Loucy (cell line): ENCODE data around the gene EFCAB3.
"Not testable (repeated sequence)": the region's sequence is repeated elsewhere in the genome, so short reads cannot be mapped to it uniquely, and the experiment has no call there.

Experiments
- H2AFZ ChIP-seq: fragments of 200-600 bp; sonication (generic); 2 replicates; pipeline ENCODE4 v1.6.0; 2016; ENCODE audit warnings: antibody characterized with exemption, mild to moderate bottlenecking, low read length, moderate library complexity
- H3F3A ChIP-seq: fragments of 200-600 bp; 2 replicates; pipeline ENCODE4 v1.6.0; 2016; ENCODE audit warnings: antibody characterized with exemption, low read depth, mild to moderate bottlenecking
- H3K27me3 ChIP-seq: fragments of 200-600 bp; sonication (generic); 2 replicates; pipeline ENCODE4 v1.6.1; 2014; ENCODE audit warnings: low read length, mild to moderate bottlenecking; ENCODE audit not compliant: insufficient read depth, poor library complexity, severe bottlenecking
- H3K36me3 ChIP-seq: fragments of 200-600 bp; sonication (generic); 2 replicates; pipeline ENCODE4 v1.6.1; 2016; ENCODE audit warnings: low read length; ENCODE audit not compliant: insufficient read depth
- H3K4me1 ChIP-seq: fragments of 200-600 bp; sonication (generic); 2 replicates; pipeline ENCODE4 v1.5.1; 2014; ENCODE audit warnings: low read length, mild to moderate bottlenecking; ENCODE audit not compliant: insufficient read depth, poor library complexity, severe bottlenecking
- H3K4me2 ChIP-seq: fragments of 200-600 bp; sonication (generic); 2 replicates; pipeline ENCODE4 v1.6.0; 2014; ENCODE audit warnings: antibody characterized with exemption, low read length, low read depth, mild to moderate bottlenecking; ENCODE audit not compliant: poor library complexity, severe bottlenecking
- H3K4me3 ChIP-seq: fragments of 200-600 bp; sonication (generic); 2 replicates; pipeline ENCODE4 v1.5.1; 2014; ENCODE audit warnings: low read length, mild to moderate bottlenecking, mixed read lengths; ENCODE audit not compliant: poor library complexity, severe bottlenecking
- H3K79me2 ChIP-seq: fragments of 200-600 bp; sonication (generic); 2 replicates; pipeline ENCODE4 v1.6.1; 2014; ENCODE audit warnings: low read length; ENCODE audit not compliant: insufficient read depth
- H3K9ac ChIP-seq: fragments of 200-600 bp; sonication (generic); 2 replicates; pipeline ENCODE4 v1.6.0; 2014; ENCODE audit warnings: mild to moderate bottlenecking, low read depth, low read length, moderate library complexity; ENCODE audit not compliant: poor library complexity, severe bottlenecking
- H3K9me2 ChIP-seq: fragments of 200-600 bp; sonication (generic); replicated peaks from 2 replicates; pipeline ENCODE4 v1.6.1; 2016; ENCODE audit warnings: low read depth, low read length, mixed read lengths
- H3K9me3 ChIP-seq: fragments of 200-600 bp; sonication (generic); 2 replicates; pipeline ENCODE4 v1.6.1; 2014; ENCODE audit warnings: mild to moderate bottlenecking, antibody characterized with exemption, low read length, low read depth; ENCODE audit not compliant: insufficient read depth
- H4K20me1 ChIP-seq: fragments of 200-600 bp; sonication (generic); 2 replicates; pipeline ENCODE4 v1.6.0; 2014; ENCODE audit warnings: antibody characterized with exemption, low read length, mild to moderate bottlenecking; ENCODE audit not compliant: insufficient read depth, poor library complexity, severe bottlenecking
- EZH2phosphoT487 ChIP-seq: fragments of 200-600 bp; IDR thresholded peaks from 2 replicates; pipeline ENCODE4 v1.6.1; 2018; ENCODE audit warnings: antibody characterized with exemption, mild to moderate bottlenecking, moderate library complexity, borderline replicate concordance
- TF ChIP-seq, protein P1 (sequence below): fragments of 200-600 bp; sonication (generic); conservative IDR thresholded peaks from 2 replicates; pipeline ENCODE4 v1.5.1; 2014; ENCODE audit warnings: mild to moderate bottlenecking, antibody characterized with exemption, low read length

The EFCAB3 gene

DNA sequence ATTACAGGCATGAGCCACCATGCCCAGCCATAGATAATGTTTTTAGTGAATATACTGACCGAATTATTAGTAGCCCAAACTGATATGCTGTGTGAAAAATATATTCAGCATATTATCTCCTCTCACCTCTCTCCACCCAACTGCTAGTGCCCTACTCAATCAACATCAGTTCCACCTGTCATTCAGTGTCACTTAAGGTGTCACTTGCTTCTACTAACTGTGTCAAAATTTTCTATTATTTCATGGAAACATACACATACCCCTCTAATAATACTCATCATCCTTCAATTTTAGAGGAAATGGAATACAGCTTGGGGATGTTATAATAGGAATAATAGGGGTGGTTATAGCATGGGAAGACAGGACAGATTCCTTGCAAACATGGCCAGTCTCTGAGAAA lies 12.6 kb downstream of the EFCAB3 start:
- no peak overlapping the region for H3K4me2 ChIP-seq
- no peaks in the 10 kb centered on the region for H3K9me3 ChIP-seq

DNA sequence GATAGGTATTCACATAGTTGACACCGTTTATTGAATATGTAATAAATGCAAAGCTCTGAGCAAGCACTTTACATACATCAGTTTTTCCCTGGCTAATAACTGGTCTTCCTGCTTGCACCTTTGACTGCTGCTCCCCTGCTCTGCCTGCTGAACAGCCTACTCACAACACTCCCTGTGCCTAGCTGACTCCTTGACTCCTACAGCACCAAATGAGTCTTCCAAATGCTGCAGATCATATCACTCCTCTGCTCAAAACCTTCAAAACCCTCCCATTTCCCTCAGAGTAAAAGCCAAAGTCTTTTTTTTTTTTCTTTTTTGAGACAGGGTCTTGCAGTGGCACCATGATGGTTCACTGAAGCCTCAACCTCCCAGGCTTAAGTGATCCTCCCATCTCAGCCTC lies 18.5 kb downstream of the EFCAB3 start:
- H3K27me3 ChIP-seq = no peaks in the 10 kb centered on the region
- no peaks in the 10 kb centered on the region for H3K79me2 ChIP-seq
- H3K9me3 ChIP-seq = no peaks in the 10 kb centered on the region
- no peaks in the 10 kb centered on the region for H4K20me1 ChIP-seq
- H3K4me2 ChIP-seq = no peak overlapping the region
- H2AFZ ChIP-seq = no peak overlapping the region
- no peak overlapping the region for H3K4me3 ChIP-seq
- TF ChIP-seq, protein P1, sequence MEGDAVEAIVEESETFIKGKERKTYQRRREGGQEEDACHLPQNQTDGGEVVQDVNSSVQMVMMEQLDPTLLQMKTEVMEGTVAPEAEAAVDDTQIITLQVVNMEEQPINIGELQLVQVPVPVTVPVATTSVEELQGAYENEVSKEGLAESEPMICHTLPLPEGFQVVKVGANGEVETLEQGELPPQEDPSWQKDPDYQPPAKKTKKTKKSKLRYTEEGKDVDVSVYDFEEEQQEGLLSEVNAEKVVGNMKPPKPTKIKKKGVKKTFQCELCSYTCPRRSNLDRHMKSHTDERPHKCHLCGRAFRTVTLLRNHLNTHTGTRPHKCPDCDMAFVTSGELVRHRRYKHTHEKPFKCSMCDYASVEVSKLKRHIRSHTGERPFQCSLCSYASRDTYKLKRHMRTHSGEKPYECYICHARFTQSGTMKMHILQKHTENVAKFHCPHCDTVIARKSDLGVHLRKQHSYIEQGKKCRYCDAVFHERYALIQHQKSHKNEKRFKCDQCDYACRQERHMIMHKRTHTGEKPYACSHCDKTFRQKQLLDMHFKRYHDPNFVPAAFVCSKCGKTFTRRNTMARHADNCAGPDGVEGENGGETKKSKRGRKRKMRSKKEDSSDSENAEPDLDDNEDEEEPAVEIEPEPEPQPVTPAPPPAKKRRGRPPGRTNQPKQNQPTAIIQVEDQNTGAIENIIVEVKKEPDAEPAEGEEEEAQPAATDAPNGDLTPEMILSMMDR = no peak
- TF ChIP-seq EZH2phosphoT487 = no peak
- no peaks in the 10 kb centered on the region for H3K36me3 ChIP-seq
- H3K9ac ChIP-seq = no peak overlapping the region
- no peaks in the 10 kb centered on the region for H3F3A ChIP-seq
- no peaks in the 10 kb centered on the region for H3K4me1 ChIP-seq
- H3K9me2 ChIP-seq = no peaks in the 10 kb centered on the region

More for the DNA sequence above, 12.6 kb downstream of the EFCAB3 start:
- no peaks in the 10 kb centered on the region for H3F3A ChIP-seq
- no peak for TF ChIP-seq EZH2phosphoT487
- TF ChIP-seq, protein P1 = no peak
- no peaks in the 10 kb centered on the region for H3K79me2 ChIP-seq
- peaks cover 14% of the 10 kb centered on the region for H3K4me1 ChIP-seq
- no peak overlapping the region for H2AFZ ChIP-seq
- H3K9ac ChIP-seq = no peak overlapping the region
- H3K9me2 ChIP-seq = no peaks in the 10 kb centered on the region
- no peak overlapping the region for H3K4me3 ChIP-seq
- no peaks in the 10 kb centered on the region for H4K20me1 ChIP-seq
- H3K27me3 ChIP-seq = no peaks in the 10 kb centered on the region
- H3K36me3 ChIP-seq = no peaks in the 10 kb centered on the region

DNA sequence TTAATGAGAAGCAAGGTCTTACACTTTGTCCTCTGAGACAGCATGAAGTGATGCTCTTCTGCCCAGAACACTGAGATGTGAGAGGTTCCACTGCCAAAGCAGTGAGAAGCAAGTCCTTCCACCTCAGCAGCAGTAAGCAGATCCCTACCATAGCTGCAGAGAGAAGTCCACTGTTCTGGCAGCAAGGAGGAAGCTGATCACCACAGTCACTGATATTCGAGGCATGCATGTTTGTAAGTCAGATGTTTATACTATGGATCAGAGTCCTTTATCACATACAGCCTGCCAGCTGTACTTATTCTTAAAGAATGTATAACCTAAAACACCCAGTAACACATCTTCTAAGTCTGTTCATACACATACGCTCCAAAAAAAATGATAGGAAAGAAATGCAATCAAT lies 25.1 kb downstream of the EFCAB3 start:
- H3K36me3 ChIP-seq = no peaks in the 10 kb centered on the region
- H3K27me3 ChIP-seq = no peaks in the 10 kb centered on the region
- H3K79me2 ChIP-seq = no peaks in the 10 kb centered on the region
- no peak overlapping the region for H3K4me2 ChIP-seq
- H3K9me3 ChIP-seq = no peaks in the 10 kb centered on the region
- H3K9me2 ChIP-seq = no peaks in the 10 kb centered on the region
- no peaks in the 10 kb centered on the region for H3F3A ChIP-seq
- no peak overlapping the region for H3K4me3 ChIP-seq
- H3K9ac ChIP-seq = no peak overlapping the region
- TF ChIP-seq, protein P1 = no peak
- no peak for TF ChIP-seq EZH2phosphoT487
- H2AFZ ChIP-seq = no peak overlapping the region
- no peaks in the 10 kb centered on the region for H3K4me1 ChIP-seq
- no peaks in the 10 kb centered on the region for H4K20me1 ChIP-seq

DNA sequence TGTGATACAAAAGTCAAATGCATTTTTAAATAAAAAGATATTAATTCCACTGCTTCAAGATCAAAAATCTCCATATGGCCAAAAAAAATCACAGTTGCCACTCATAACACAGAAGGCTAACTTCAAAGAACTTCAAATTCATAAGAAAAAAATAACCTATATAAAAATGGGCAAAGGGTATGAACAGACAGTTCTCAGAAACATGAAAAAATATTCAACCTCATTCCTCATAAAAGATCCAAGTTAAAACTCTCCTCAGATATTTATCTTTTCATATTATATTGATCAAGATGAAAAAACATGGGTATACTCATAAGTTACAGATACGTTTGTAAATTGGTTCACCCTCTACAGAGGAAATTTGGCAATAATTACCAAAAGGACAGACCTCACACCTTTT lies 32.7 kb downstream of the EFCAB3 start:
- not testable (repeated sequence) for H3K27me3 ChIP-seq, H3K9me2 ChIP-seq, H2AFZ ChIP-seq

More for the DNA sequence above, 32.7 kb downstream of the EFCAB3 start:
- not testable (repeated sequence) for H3K4me2 ChIP-seq, H3K4me3 ChIP-seq, H3F3A ChIP-seq, H3K9ac ChIP-seq, H4K20me1 ChIP-seq, H3K4me1 ChIP-seq, H3K79me2 ChIP-seq, H3K36me3 ChIP-seq, H3K9me3 ChIP-seq
